Tibial nerve (tissue), 4 donors: ENCODE measurements around the gene CERS6. TPM values are rescaled to one million over a fixed set of nuclear protein-coding genes. Genes with fewer than 3 reads are reported as not detected.

Experiments
- DNase-seq, 2 donors: peaks; one replicate each; pipeline ENCODE4 v3.0.0-alpha.2; 2019; ENCODE audit warnings: low spot score in 2 of 2
- H3K27ac ChIP-seq, 4 donors: fragments of 200-600 bp; sonication (generic) in 3 of 4; one replicate each; pipeline ENCODE4 v1.5.1; 2017 to 2019; ENCODE audit warnings: mild to moderate bottlenecking in 1 of 4
- H3K27me3 ChIP-seq, 2 donors: fragments of 200-600 bp; sonication (generic) in 1 of 2; one replicate each; pipeline versions ENCODE4 v1.5.1 to v1.6.0; 2017 to 2019
- H3K36me3 ChIP-seq, 3 donors: fragments of 200-600 bp; sonication (generic); one replicate each; pipeline ENCODE4 v1.5.1; 2018 to 2019
- H3K4me1 ChIP-seq, 4 donors: fragments of 200-600 bp; sonication (generic) in 3 of 4; one replicate each; pipeline ENCODE4 v1.5.1; 2017 to 2019
- H3K4me3 ChIP-seq, 4 donors: fragments of 200-600 bp; sonication (generic) in 3 of 4; one replicate each; pipeline ENCODE4 v1.5.1; 2017 to 2019; ENCODE audit warnings: mild to moderate bottlenecking in 1 of 4, moderate library complexity in 1 of 4
- H3K9me3 ChIP-seq, 4 donors: fragments of 200-600 bp; sonication (generic) in 3 of 4; one replicate each; pipeline ENCODE4 v1.5.1; 2017 to 2019
- EP300 ChIP-seq, 2 donors: sonication (generic); formaldehyde crosslinking; IDR thresholded peaks; one replicate each; pipeline ENCODE4 v1.6.1; 2017; ENCODE audit warnings: antibody characterized with exemption in 2 of 2, mild to moderate bottlenecking in 1 of 2
- POLR2A ChIP-seq, 2 donors: fragments of 450-650 bp; IDR thresholded peaks; one replicate each; pipeline ENCODE4 v1.6.1; 2017; ENCODE audit warnings: antibody characterized with exemption in 2 of 2, mild to moderate bottlenecking in 2 of 2, moderate library complexity in 2 of 2
- WGBS, 2 donors: methylation state at CpG; one replicate each; pipeline ENCODE4 v1.1.5; 2018; 5-methylcytosine and 5-hydroxymethylcytosine counted together
- total RNA-seq, 4 donors: library from RNA; depleted of rRNA; stranded (reverse); fragments of >200 nt; gene quantifications; one replicate each; pipeline ENCODE4 v1.1.0, GENCODE V29; 2016
- TF ChIP-seq, protein P1 (sequence below), 5 experiments: fragments of 200-600 bp in 3 of 5; fragments of 450-650 bp in 2 of 5; sonication (generic) in 3 of 5; IDR thresholded peaks; one replicate each; pipeline ENCODE4 v1.5.1; 2016 to 2019; ENCODE audit warnings: antibody characterized with exemption in 5 of 5, mild to moderate bottlenecking in 3 of 5, moderate library complexity in 2 of 5

Gene CERS6
- total RNA-seq, 4 donors from 2014 or later, result 37.7 to 38.7 (median 37.8) TPM

- 59 to 63% methylated on average over 1 of the region's 1 CpG for WGBS, 2 donors
- Histone ChIP-seq H3K4me3 (no peak overlapping the region), H3K27ac (no peak overlapping the region), H3K9me3 (no peaks in the 10 kb centered on the region), H3K36me3 (no peaks in the 10 kb centered on the region), H3K27me3 (no peaks in the 10 kb centered on the region), H3K4me1 (no peaks in the 10 kb centered on the region)
- TF ChIP-seq POLR2A (IDR thresholded peaks at IDR 0.05), result no peak
- no peak for TF ChIP-seq EP300 (IDR thresholded peaks at IDR 0.05)
- TF ChIP-seq, protein P1, sequence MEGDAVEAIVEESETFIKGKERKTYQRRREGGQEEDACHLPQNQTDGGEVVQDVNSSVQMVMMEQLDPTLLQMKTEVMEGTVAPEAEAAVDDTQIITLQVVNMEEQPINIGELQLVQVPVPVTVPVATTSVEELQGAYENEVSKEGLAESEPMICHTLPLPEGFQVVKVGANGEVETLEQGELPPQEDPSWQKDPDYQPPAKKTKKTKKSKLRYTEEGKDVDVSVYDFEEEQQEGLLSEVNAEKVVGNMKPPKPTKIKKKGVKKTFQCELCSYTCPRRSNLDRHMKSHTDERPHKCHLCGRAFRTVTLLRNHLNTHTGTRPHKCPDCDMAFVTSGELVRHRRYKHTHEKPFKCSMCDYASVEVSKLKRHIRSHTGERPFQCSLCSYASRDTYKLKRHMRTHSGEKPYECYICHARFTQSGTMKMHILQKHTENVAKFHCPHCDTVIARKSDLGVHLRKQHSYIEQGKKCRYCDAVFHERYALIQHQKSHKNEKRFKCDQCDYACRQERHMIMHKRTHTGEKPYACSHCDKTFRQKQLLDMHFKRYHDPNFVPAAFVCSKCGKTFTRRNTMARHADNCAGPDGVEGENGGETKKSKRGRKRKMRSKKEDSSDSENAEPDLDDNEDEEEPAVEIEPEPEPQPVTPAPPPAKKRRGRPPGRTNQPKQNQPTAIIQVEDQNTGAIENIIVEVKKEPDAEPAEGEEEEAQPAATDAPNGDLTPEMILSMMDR (IDR thresholded peaks at IDR 0.05), result no peak
- no peak for DNase-seq
Measured at GRCh38 chr2:168708080-168708479, 252.0 kb downstream of the CERS6 start.

GRCh38 chr2:168710754-168711467 is 254.8 kb downstream of the CERS6 start:
- H3K27me3 ChIP-seq, result no peaks in the 10 kb centered on the region
- H3K4me3 ChIP-seq, result no peak overlapping the region
- H3K36me3 ChIP-seq, result peaks cover 0 to 5% (median 0%) of the 10 kb centered on the region in 3 donors
- no peaks in the 10 kb centered on the region for H3K4me1 ChIP-seq
- DNase-seq, result no peak
- TF ChIP-seq, protein P1 (IDR thresholded peaks at IDR 0.05), result no peak
- no peak for TF ChIP-seq EP300 (IDR thresholded peaks at IDR 0.05)
- H3K9me3 ChIP-seq, result no peaks in the 10 kb centered on the region
- no peak overlapping the region for H3K27ac ChIP-seq
- WGBS, 2 donors, result 92 to 94% methylated on average over 4 of the region's 4 CpGs

DNA sequence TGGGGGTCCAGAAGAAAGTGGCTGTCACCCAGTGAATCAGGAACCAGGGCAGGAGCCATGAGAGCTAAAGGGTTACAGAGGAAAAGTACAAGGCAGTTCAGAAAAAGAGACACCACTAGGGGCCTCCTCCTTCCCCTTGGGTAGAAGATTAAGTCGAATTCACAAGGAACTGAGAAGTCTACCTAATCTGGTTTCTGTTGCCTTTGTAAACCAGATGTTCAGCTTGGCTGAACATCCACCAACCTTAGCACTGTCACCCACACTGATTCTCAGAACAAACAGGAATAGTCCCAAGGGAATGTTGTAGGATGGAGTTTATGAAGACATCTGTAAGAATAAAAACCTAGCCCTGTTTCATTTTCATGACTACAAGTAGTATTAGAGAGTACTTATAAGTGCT is 256.0 kb downstream of the CERS6 start:
- Histone ChIP-seq H3K4me1 (no peaks in the 10 kb centered on the region), H3K36me3 (peaks cover 0 to 5% (median 0%) of the 10 kb centered on the region in 3 donors), H3K9me3 (no peaks in the 10 kb centered on the region), H3K27me3 (no peaks in the 10 kb centered on the region), H3K27ac (no peak overlapping the region), H3K4me3 (no peak overlapping the region)
- TF ChIP-seq EP300 (IDR thresholded peaks at IDR 0.05) (no peak), POLR2A (IDR thresholded peaks at IDR 0.05) (no peak)
- TF ChIP-seq, protein P1 (IDR thresholded peaks at IDR 0.05), result no peak
- DNase-seq, result no peak
- 21 to 39% methylated on average over 1 of the region's 1 CpG for WGBS, 2 donors

- no peak for TF ChIP-seq POLR2A (IDR thresholded peaks at IDR 0.05)
- TF ChIP-seq, protein P1 (IDR thresholded peaks at IDR 0.05), result no peak
- TF ChIP-seq EP300 (IDR thresholded peaks at IDR 0.05), result no peak
- Histone ChIP-seq H3K9me3 (no peaks in the 10 kb centered on the region), H3K4me1 (no peaks in the 10 kb centered on the region), H3K4me3 (no peak overlapping the region), H3K27ac (no peak overlapping the region), H3K27me3 (no peaks in the 10 kb centered on the region), H3K36me3 (peaks cover 0 to 10% (median 0%) of the 10 kb centered on the region in 3 donors)
- no peak for DNase-seq
- WGBS, 2 donors, result 74 to 86% methylated on average over 1 of the region's 1 CpG
Measured at GRCh38 chr2:168713325-168713724, 257.3 kb downstream of the CERS6 start.

DNA sequence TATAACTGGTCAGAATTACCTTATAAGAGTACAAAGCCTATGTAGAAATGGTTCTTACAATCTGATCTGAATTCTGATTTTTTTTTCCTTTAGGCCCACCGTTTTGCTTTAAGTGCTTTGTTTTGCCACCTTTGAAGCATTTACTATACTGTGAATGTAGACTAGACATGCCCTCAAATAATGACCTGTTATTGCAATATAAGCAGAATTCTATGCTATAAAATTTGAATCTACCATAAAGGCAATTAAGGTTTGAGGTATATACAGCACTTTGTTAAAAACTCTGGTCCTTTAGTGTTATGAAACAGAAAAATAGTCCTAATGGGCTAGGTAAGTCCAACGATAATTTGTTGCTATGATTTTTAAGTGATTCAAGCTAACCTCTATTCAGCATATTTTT is 259.8 kb downstream of the CERS6 start:
- Histone ChIP-seq H3K4me3 (no peak overlapping the region), H3K9me3 (no peaks in the 10 kb centered on the region), H3K27ac (no peak overlapping the region), H3K4me1 (no peaks in the 10 kb centered on the region), H3K27me3 (no peaks in the 10 kb centered on the region), H3K36me3 (peaks cover 0 to 10% (median 0%) of the 10 kb centered on the region in 3 donors)
- WGBS, 2 donors, result 93 to 95% methylated on average over 2 of the region's 2 CpGs
- no peak for DNase-seq
- no peak for TF ChIP-seq POLR2A (IDR thresholded peaks at IDR 0.05)
- no peak for TF ChIP-seq EP300 (IDR thresholded peaks at IDR 0.05)
- TF ChIP-seq, protein P1 (IDR thresholded peaks at IDR 0.05), result no peak
